Fibroblast of upper back skin (primary cell): Measurements from ENCODE around the gene HOTAIR.

Source experiments
- DNase-seq: peaks from one replicate; pipeline ENCODE4 v3.0.0-alpha.2; 2013

HOTAIR gene

GRCh38 chr12:53974084-53975063 lies at the start of gene HOTAIR:
Gene HOTAIR (minus strand): TSS chr12:53974954.
- no peak for DNase-seq

DNA sequence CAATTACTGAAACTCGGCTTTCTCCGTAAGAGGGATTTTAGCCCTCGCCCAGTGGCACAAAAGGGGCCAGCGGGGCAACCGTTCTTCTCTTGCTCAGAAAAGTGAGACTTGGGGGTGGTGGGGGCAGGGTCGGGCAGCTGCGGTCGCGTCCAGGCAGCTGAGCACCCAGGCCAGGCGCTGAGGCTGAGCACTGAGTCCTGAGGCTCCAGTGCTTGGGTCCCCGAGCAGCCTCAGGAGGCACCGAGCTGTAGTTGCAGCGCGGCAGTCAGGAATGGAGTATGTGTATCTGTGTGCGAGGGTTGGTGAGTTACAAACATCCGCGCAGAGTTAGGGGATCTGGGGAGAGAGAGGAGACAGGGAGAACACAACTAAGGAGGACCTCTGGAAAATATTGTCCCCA lies 49.4 kb upstream of the HOTAIR start:
- DNase-seq: no peak

DNA sequence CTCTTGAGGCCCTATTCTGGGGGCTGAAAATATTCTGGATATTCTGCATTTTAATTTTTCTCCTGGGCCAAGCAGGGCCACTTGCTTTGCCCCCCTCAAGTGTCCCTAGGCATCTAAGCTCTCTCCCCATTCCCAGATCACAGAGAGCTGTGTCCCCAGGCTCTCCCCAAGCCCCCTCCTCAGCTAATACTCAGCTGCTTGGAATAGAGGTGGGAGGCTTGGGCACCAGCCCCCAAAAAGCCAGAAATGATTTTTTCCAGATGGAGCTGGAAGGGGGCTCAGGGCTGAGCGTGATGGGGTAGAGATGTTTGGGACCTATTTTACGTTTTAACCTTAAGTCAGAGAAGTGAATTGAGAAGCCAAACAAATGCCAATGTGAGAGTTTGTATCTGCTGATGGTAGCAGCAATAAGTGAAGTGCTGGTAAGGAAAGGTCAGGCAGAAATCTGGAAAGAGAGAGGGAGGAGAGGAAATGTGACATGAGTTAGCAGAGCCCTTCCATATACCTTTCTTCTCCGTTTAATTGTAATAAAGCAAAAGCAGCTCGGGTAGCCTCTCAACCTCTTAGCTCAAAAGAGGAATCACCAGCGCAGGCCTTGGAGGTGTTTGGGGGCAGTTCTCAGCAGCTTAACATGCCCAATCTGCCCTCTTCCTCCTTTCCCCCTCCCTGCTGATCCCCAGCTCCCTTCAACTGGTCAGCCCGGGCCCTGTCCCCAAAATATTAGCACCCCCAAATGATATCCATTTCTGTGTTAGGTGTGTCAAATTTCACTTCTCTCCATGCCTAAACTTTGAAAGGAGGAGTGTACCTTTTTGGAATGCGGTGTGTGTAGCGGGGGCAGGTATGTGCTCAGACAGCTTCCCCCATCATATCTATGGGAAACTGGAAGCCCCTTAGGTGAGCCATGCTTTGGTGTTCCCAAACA lies 48.5 kb upstream of the HOTAIR start:
- DNase-seq: no peak

DNA sequence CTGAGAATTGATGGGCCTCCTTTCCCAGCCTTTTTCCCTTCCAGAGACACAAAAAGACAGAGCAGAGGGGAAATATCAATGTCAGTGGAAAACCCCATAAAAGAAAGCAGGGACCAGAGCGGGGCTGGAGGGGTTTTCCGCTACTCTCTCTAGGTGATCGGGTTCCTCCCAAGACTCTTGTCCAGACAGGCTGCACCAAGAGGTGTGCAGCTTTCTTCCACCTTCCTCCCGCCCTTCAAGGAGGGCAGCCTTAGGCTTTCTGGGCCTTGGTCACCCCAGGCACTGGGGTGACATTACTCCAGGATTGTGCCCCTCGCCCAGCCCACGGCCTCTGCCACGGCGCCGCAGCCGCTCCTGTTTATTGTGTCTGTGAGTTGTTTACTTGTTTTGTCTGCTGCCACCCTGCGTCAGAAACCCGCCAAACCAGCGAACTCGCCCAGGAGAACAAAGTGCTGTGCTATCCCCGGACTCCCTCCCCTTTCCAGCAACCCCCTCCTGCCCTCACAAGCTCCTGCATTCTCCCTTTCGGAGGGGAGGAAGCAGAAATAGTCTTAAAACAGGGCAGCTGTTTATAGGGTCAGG lies 46.8 kb upstream of the HOTAIR start:
- DNase-seq: peak; percentile 46

DNA sequence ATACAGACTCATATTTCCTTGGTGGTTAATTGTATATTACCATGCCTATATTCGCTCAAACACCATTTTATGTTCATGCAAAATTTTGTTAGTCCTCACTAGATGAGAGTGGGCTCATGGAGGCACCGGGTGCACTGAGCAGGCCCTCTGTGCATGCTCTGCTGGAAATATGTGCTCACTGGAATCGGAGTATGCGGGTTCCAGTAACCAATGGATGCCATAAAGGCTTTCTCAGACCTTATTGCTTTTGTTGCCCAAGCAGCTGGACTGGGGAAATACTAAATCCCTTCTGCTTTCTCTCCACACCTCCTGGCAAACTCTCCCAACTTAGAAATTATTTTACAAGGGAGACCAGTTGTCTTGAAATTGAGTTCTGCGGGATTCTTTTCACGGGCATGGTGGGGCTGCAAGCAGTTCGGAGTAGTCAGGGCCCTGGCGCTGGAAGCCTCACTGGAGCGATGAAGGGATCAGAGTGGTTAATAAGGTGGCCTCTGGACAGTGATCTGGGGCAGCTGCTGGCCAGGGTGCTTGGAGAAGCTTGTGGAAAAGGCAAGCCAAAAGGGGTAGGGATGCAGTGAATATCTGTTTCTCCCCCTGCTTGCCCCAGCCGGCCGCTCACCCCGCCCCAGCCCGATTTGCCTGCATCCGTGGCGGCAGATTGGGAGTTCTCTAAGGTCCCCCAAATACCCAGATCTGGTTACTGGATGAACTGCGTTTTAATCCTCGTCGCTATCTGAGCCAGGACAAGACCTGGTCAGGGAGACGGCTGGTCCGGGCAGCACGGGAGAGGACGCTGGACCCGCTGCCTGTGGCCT lies 46.0 kb upstream of the HOTAIR start:
- no peak for DNase-seq

GRCh38 chr12:54019924-54020590 lies 45.3 kb upstream of the HOTAIR start:
- DNase-seq: peak; percentile 71

GRCh38 chr12:54019091-54019811 lies 44.5 kb upstream of the HOTAIR start:
- DNase-seq: peak; percentile 73

GRCh38 chr12:54018468-54018984 lies 43.8 kb upstream of the HOTAIR start:
- DNase-seq: peak; percentile 82

- peak; percentile 98 for DNase-seq
Measured at GRCh38 chr12:54017878-54018467, 43.2 kb upstream of the HOTAIR start.

DNA sequence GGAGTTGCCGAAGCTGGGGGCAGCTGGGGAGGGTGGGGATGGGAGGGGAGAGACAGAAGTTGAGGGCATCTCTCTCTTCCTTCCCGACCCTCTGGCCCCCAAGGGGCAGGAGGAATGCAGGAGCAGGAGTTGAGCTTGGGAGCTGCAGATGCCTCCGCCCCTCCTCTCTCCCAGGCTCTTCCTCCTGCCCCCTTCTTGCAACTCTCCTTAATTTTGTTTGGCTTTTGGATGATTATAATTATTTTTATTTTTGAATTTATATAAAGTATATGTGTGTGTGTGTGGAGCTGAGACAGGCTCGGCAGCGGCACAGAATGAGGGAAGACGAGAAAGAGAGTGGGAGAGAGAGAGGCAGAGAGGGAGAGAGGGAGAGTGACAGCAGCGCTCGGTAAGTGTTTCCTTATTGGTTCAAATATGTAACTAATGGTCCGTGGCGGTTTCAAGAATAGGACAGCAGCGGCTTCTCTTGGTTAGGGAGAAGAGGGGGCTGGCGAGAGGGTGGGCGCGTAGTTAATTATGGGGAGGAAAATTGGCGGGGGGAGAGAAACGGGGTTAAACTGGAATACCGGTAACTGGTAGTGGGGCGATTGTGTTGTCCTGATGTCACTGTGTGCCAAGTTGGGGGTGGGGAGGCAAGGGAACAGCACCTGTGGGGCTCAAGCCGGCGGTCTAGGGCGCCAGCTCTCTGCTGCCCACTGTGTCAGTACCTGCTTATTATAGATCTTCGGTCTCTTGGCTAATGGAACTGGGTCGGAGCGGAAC lies 42.5 kb upstream of the HOTAIR start:
- peak; percentile 67 for DNase-seq

GRCh38 chr12:54016478-54016964 lies 41.8 kb upstream of the HOTAIR start:
- peak; percentile 95 for DNase-seq

DNA sequence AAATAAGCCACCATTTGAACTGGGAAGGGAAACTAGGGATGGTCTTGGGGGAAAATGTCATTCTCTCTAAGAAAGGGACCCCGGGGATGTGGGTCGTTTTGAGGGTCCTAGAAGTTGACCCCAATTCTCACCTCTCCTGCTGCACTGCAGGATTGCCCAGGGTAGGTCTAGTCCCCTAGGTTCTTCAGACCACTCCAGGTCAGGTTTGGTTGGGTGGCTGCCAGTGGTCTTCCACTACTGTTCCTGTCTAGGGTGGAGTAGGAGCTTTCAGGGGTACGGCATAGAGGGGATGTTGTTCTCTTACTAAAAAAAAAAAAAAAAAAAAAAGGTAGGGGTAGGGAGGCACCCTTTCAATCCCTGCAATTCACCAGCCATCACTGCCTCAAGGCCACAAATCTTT lies 41.3 kb upstream of the HOTAIR start:
- DNase-seq: no peak

DNA sequence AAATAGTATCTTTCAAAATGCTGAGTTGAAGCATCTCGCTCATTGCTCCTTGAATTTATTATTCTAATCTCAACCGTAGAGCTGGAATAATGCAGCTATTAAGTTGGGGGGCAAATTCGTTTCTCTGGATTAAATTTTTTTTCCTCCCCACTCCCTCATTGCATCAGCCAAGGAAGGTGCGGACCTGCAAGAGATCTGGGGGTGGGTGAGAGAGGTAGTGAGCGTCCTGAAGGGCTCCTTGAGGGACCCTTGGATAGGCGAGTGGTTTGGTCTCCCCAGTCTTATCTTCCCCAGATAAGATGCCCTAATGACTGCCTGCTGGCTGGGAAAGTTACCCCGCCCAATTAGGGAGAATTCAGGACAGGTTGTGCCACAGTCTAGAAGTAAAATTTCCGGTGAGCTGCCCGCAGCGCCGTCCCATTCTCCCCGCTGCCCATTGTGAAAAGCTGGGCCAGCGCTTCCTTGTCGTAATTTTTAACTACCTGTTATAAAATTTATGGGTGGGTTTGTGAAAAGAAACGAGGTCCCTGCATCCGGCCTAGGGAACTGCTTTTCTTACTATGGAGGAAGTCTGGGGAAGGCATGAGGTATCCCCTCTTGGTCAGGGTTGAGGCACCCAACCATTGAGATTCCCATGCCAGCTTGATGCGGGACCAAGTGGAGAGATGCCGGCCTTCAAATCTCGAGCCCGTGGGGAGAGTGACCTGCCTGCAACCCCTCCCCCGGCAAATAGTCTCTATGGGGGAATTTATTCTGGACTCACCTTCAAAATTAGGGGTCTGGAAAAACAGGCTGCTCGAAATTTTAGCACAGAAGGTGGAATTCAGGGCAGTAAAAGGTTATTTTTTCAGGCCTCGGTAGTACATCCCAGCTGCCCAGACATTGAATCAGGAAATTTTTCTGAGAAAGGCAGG lies 40.5 kb upstream of the HOTAIR start:
- no peak for DNase-seq

- DNase-seq: no peak
Measured at GRCh38 chr12:54014377-54015017, 39.7 kb upstream of the HOTAIR start.

- DNase-seq: no peak
Measured at GRCh38 chr12:54012631-54013409, 38.1 kb upstream of the HOTAIR start.

DNA sequence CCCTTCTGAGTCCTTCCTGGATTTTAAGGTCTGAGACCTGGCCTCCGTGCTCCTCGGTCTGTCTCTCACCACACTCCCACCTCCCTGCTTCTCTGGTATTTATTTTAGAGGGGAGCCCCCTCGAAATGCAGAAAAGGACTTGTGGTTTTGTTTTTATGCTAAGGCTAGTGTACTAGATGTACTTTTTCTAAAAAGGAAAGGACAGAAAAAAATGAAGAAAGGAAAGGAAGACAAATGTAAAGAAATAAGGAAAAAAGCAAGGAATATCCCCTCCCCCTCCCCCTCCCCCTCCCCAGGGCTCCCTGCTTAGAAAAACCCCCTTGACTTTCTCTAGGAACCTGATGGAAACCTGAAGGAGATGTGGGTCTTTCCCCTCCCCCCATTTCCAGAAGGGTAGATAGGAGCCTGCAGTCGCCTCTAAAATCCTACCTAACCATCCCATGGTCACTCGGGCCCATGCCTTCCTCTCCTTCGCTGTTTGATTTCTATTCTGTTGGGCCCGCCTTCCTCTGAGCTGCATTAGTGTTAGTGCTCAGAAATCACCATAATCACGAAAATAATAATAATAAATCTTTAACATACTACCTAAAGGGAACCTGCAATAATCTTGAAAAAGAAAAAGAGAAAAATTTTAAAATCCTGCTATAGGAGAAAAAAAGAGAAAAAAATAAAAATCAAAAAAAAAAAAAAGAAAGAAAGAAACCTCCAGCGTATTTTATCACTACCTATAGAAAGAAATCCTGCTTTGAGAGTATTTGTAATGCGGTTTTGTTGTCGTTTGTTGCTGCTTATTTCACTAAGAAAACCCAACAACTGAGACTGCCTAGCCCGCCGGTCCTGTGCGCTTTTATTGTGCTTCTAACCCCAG lies 37.1 kb upstream of the HOTAIR start:
- DNase-seq: no peak
